AG09319 (cell line): ENCODE data around the gene SWI5.
A peak's percentile ranks its signal among the peaks of the same experiment; 100 is the strongest.

Source experiments
- DNase-seq: peaks from one replicate; pipeline ENCODE4 v3.0.0-alpha.2; 2010; ENCODE audit warnings: low read depth; ENCODE audit errors: extremely low read depth
- TF ChIP-seq, protein P1 (sequence below): IDR thresholded peaks from 2 replicates; pipeline ENCODE4 v1.5.1; 2011; ENCODE audit warnings: low read depth, mild to moderate bottlenecking, inconsistent platforms, low read length, moderate library complexity

SWI5 gene

GRCh38 chr9:128253991-128254346 is 22.1 kb upstream of the SWI5 start:
- no peak for DNase-seq
- TF ChIP-seq, protein P1, sequence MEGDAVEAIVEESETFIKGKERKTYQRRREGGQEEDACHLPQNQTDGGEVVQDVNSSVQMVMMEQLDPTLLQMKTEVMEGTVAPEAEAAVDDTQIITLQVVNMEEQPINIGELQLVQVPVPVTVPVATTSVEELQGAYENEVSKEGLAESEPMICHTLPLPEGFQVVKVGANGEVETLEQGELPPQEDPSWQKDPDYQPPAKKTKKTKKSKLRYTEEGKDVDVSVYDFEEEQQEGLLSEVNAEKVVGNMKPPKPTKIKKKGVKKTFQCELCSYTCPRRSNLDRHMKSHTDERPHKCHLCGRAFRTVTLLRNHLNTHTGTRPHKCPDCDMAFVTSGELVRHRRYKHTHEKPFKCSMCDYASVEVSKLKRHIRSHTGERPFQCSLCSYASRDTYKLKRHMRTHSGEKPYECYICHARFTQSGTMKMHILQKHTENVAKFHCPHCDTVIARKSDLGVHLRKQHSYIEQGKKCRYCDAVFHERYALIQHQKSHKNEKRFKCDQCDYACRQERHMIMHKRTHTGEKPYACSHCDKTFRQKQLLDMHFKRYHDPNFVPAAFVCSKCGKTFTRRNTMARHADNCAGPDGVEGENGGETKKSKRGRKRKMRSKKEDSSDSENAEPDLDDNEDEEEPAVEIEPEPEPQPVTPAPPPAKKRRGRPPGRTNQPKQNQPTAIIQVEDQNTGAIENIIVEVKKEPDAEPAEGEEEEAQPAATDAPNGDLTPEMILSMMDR: no peak

- TF ChIP-seq, protein P1: no peak
- DNase-seq: no peak
Observed at GRCh38 chr9:128254362-128254761, 21.7 kb upstream of the SWI5 start.

GRCh38 chr9:128254855-128255759 is 21.0 kb upstream of the SWI5 start:
- no peak for DNase-seq
- TF ChIP-seq, protein P1: peak; percentile 93

DNA sequence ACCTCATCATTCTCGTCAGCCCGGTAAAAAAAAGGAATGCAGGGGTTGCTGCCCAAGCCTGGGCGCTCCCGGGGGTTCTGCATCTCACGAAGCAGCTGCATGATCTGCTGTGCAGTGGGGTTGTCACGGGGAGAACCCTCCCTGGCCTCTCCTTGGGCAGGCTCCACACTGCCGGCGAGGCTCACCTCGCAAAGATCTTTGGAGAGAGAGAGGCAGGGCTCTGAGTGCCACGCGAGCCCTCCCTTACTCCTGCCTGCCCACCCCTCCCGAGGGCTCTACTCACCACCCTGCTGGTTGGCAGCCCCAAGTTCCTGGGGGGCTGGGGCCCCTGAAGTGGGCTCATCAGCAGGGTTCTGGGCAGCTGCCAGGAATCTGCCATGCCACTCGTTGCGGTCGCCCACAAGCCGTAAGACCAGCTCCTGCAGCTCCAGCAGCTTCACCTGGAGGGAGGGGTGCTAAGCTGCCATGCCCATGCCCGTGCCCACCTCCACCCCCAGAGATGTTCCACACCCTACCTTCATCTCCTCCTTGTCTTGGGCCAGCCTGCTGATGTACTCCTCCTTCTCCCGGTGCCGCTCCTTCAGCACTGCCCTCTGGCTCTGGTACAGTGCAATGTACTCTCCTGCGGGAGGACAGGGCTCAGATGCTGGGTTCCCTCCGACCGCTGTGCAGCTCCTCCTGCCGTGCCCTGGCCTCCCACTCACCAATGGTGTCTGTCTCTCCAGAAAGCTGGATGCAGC is 18.8 kb upstream of the SWI5 start:
- TF ChIP-seq, protein P1: no peak
- no peak for DNase-seq

GRCh38 chr9:128257907-128258306 is 18.2 kb upstream of the SWI5 start:
- TF ChIP-seq, protein P1: no peak
- no peak for DNase-seq

GRCh38 chr9:128258326-128258725 is 17.8 kb upstream of the SWI5 start:
- no peak for DNase-seq
- TF ChIP-seq, protein P1: no peak

GRCh38 chr9:128259156-128259555 is 16.9 kb upstream of the SWI5 start:
- TF ChIP-seq, protein P1: no peak
- DNase-seq: no peak
